SK-N-MC (cell line): Measurements from ENCODE around the gene YBX2.
A peak's percentile ranks its signal among the peaks of the same experiment; 100 is the strongest.
"Not testable (repeated sequence)": the region's sequence is repeated elsewhere in the genome, so short reads cannot be mapped to it uniquely, and the experiment has no call there.

ENCODE experiments used
- DNase-seq: peaks from one replicate; pipeline ENCODE4 v3.0.0-alpha.2; 2011; ENCODE audit warnings: low read depth, low spot score
- H3K27ac ChIP-seq: fragments of 200-600 bp; sonication (generic); 2 replicates; pipeline ENCODE4 v1.5.1; 2016; ENCODE audit warnings: mixed run types
- H3K36me3 ChIP-seq: fragments of 200-600 bp; sonication (generic); 2 replicates; pipeline ENCODE4 v1.6.1; 2017; ENCODE audit warnings: antibody characterized with exemption, low read length, mixed read lengths; ENCODE audit not compliant: insufficient read depth
- H3K4me3 ChIP-seq: fragments of 200-600 bp; sonication (generic); 2 replicates; pipeline ENCODE4 v1.5.1; 2016
- H3K9ac ChIP-seq: fragments of 200-600 bp; sonication (generic); 2 replicates; pipeline ENCODE4 v1.8.0; 2017; ENCODE audit warnings: mixed run types, mixed read lengths; ENCODE audit not compliant: insufficient read length
- H3K9me3 ChIP-seq: fragments of 200-600 bp; sonication (generic); 2 replicates; pipeline ENCODE4 v1.6.1; 2017; ENCODE audit warnings: low read depth, mild to moderate bottlenecking, antibody characterized with exemption, low read length, moderate library complexity, mixed read lengths
- EZH2 ChIP-seq: fragments of 200-600 bp; sonication (generic); IDR thresholded peaks from one replicate; pipeline ENCODE4 v1.6.1; 2017; ENCODE audit warnings: antibody characterized with exemption
- FOXP2 ChIP-seq: optimal IDR thresholded peaks from 2 replicates; pipeline ENCODE3; 2011; ENCODE audit warnings: mild to moderate bottlenecking, moderate library complexity; ENCODE audit not compliant: insufficient read depth; ENCODE audit errors: extremely low read length, control extremely low read depth
- POLR2AphosphoS5 ChIP-seq: IDR thresholded peaks from 2 replicates; pipeline ENCODE4 v1.6.1; 2012; ENCODE audit warnings: mild to moderate bottlenecking, low read depth, low read length, borderline replicate concordance

The YBX2 gene

DNA sequence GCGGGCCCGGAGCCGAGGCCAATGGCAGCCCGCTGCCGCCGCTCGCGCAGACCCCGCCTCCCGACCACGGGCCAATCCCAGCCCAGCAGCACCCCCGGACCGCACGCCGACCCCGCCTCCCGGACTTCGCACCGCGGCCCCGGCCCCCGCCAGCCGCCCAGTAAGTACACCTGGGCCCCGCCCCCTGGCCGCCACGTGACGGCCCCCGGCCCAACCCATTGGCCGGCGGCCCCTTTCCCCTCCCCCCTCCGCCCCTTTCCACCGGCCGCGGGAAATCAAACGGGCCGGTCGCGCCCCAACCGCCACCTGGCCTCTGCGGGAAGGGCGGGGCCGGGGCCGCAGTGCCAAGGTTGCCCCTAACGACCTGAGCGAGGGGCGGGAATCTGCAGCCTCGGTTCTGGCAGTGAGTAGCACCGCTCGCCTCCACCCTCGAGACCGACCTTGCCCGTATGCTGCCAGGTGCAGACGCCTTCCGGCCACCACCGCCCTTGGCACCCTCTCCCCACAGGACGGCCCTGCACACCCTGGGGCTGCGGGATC, at the start of gene YBX2:
TSS of gene YBX2 (minus strand) at position 26 of the 540 bp plus-strand sequence. CDS start 139 bp downstream, outside the sequence.
- H3K27ac ChIP-seq, result no peak within 1 kb of the TSS
- no peaks in the 10 kb centered on the region for H3K9me3 ChIP-seq
- peak within 1 kb of the TSS; percentile 81 for H3K4me3 ChIP-seq
- no peak within 1 kb of the TSS for H3K9ac ChIP-seq
- H3K36me3 ChIP-seq, result no peaks in the 10 kb centered on the region
- TF ChIP-seq FOXP2, result no peak
- no peak for TF ChIP-seq POLR2AphosphoS5
- no peak for TF ChIP-seq EZH2
- no peak for DNase-seq

DNA sequence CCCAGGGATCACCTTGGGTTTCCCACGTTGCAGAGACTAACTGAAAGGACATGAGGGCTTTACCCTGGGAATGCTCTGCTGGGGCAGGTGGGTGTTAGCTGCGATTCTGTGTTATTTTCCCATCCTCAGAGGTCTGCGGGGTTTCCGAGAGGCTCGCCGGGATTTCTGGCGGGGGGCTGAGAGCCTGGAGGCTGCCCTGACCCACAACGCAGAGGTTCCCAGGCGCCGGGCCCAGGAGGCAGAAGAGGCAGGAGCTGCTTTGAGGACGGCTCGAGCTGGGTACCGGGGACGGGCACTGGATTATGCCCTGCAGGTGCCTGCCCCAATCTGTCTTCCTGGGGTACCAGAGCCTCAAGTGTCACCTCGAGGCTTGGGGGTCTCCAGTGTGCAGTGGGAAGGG, 48.8 kb upstream of the YBX2 start:
- no peaks in the 10 kb centered on the region for H3K9me3 ChIP-seq
- no peak overlapping the region for H3K4me3 ChIP-seq
- TF ChIP-seq POLR2AphosphoS5 (no peak), EZH2 (no peak), FOXP2 (no peak)
- no peak overlapping the region for H3K27ac ChIP-seq
- no peak for DNase-seq
- no peaks in the 10 kb centered on the region for H3K36me3 ChIP-seq
- no peak overlapping the region for H3K9ac ChIP-seq

DNA sequence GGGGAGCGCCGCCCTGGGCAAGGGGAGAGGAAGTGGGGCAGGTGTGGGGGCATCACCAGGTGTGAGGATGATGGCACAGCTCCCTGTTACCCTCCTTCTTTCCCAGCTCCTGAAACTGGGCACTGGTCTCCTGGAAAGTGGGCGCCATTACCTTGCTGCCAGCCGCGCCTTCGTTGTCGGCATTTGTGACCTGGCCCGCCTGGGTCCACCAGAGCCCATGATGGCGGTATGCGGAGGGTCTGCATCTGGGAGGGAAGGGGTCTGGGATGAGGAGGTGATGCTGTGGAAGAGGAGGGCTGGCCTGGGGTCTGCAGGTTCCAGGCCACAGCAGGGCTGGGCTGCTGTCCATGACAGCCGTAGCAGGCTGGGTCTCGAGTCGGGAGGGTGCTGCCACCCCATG, 47.4 kb upstream of the YBX2 start:
- no peak overlapping the region for H3K27ac ChIP-seq
- H3K36me3 ChIP-seq, result no peaks in the 10 kb centered on the region
- no peak overlapping the region for H3K9ac ChIP-seq

DNA sequence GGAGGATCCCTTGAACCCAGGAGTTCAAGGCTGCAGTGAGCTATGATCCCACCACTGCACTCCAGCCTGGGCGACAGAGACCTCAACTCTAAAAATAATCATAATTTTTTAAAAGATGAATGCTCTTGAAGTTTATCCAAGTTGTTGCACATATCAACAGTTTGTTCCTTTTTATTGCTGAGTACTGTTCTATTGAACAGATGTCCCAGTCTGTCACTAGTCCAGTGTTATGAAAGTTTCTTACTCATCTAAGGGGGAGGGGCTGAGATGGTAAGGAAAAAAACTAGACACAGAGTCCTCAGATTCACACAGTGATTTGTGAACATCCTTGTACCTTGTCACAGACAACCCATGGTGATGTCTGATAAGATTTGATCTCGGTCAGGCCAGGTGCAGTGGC, 45.7 kb upstream of the YBX2 start:
- DNase-seq, result no peak
- no peak overlapping the region for H3K4me3 ChIP-seq
- H3K9ac ChIP-seq, result no peak overlapping the region

More for the DNA sequence above, 47.4 kb upstream of the YBX2 start:
- TF ChIP-seq POLR2AphosphoS5 (no peak), EZH2 (no peak), FOXP2 (no peak)
- no peak for DNase-seq
- Histone ChIP-seq H3K9me3 (no peaks in the 10 kb centered on the region), H3K4me3 (no peak overlapping the region)

DNA sequence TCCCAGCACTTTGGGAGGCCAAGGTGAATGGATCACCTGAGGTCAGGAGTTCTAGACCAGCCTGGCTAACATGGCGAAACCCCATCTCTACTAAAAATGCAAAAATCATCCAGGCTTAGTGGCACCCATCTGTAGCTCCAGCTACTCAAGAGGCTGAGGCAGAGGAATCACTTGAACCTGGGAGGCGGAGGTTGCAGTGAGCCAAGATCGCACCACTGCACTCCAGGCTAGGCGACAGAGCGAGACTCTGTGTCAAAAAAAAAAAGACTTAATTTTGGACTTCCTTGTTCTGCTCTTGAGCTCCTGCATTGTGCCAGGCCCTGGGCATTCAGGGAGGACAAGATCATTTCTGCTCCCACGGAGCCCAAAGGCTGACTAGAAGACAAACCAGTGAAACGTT, 43.2 kb upstream of the YBX2 start:
- not testable (repeated sequence) for H3K9ac ChIP-seq, DNase-seq, H3K36me3 ChIP-seq, H3K27ac ChIP-seq, H3K9me3 ChIP-seq, H3K4me3 ChIP-seq

More for the DNA sequence above, 45.7 kb upstream of the YBX2 start:
- no peak for TF ChIP-seq EZH2
- no peak for TF ChIP-seq FOXP2
- no peak for TF ChIP-seq POLR2AphosphoS5
- no peak overlapping the region for H3K27ac ChIP-seq
- no peaks in the 10 kb centered on the region for H3K9me3 ChIP-seq
- H3K36me3 ChIP-seq, result no peaks in the 10 kb centered on the region

DNA sequence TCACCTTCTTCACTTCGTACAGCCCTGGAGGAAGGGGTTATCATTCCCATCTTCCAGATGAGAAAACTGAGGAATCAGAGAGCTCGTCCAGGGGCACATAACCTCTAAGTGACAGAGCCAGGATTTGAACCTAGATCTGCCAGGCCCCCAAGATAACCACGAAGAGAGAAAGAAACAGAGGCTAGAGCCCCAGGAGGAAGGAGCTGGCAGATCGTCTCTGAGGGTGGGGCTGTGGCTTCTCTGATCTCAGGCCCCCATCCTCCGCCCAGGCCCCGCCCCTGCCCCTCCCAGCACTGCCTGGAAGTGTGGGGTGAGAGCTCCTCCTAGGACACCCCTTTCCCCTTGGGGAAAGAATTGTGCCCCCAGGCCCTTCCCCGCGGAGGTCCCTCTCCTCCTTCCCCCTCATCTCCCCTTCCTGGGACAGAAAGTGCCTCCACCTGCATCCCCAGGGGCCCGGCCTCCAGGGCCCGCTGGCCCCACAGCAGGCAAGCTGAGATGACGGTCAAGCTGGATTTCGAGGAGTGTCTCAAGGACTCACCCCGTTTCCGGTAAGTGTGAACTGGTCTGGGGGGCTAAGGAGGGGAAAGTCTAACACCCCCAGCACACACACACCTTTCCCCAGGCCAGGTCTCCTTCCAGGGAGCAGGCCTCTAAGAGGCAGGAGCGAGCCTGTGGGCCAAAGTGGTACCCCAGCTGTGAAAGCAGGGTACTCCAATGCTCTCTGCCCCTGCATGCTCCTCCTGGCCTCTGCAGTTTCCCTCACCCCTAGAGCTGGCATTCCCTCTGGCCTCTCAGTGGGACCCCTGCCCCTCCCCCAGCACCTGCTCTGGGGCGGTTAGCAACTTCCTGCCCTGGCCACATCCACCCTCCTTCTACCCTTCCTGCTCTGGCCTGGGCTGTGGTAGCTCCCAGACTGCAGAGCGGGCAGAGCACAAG, 42.1 kb upstream of the YBX2 start, which contains the start of gene ACAP1:
TSS of gene ACAP1 (plus strand) at position 290 of the 936 bp plus-strand sequence. CDS start at position 496, 206 bp downstream.
- no peak for DNase-seq
- Histone ChIP-seq H3K36me3 (no peaks in the 10 kb centered on the region), H3K4me3 (no peak within 1 kb of the TSS)

DNA sequence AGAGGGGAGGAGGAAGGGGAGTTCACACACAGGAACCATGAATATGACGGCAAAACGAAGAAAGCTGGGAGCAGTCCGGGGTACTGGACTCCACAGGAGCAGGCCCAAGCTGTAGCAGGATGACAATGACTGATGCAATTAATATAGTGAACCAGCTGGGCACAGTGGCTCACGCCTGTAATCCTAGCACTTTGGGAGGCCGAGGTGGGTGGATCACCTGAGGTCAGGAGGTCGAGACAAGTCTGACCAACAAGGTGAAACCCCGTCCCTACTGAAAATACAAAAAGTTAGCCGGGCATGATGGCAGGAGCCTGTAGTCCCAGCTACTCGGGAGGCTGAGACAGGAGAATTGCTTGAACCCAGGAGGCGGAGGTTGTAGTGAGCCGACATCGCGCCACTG, 41.3 kb upstream of the YBX2 start:
- not testable (repeated sequence) for H3K4me3 ChIP-seq, H3K36me3 ChIP-seq, DNase-seq, H3K9ac ChIP-seq, H3K27ac ChIP-seq, H3K9me3 ChIP-seq

More for the DNA sequence above, 42.1 kb upstream of the YBX2 start, which contains the start of gene ACAP1:
- H3K9me3 ChIP-seq, result no peaks in the 10 kb centered on the region
- H3K27ac ChIP-seq, result no peak within 1 kb of the TSS
- no peak for TF ChIP-seq FOXP2
- TF ChIP-seq EZH2, result no peak
- no peak for TF ChIP-seq POLR2AphosphoS5
- no peak within 1 kb of the TSS for H3K9ac ChIP-seq

DNA sequence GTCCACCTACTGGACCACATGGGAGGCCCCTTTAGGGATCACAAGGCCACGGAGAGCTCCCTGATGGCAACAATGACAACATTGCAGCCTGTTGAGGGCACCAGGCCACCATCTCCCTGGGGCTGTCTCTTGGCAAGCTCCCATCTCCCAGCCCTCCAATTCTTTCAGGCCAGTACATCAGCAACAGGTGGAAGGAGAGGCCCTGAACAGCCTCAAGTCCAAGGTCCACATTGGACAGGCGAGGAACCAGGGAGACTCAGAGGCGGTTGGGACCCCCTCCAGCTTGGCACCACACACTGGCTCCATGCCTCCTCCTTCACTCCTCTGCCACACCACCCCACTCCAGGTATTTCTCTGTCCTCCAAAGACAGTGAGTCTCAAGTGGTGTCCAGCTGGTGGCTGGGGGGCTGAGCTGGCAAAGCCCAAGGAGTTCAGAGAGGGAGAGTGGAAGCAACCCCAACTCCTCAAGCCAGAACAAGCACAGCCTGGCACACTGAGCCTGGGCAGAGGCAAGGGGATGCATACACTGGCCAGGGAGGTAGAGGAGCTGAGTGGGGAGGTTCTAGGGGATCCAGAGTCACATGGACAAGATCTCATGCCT, 40.6 kb upstream of the YBX2 start:
- Histone ChIP-seq H3K27ac (no peak overlapping the region), H3K9ac (no peak overlapping the region), H3K4me3 (no peak overlapping the region), H3K36me3 (no peaks in the 10 kb centered on the region), H3K9me3 (no peaks in the 10 kb centered on the region)
- no peak for DNase-seq
- TF ChIP-seq EZH2 (no peak), POLR2AphosphoS5 (no peak), FOXP2 (no peak)

DNA sequence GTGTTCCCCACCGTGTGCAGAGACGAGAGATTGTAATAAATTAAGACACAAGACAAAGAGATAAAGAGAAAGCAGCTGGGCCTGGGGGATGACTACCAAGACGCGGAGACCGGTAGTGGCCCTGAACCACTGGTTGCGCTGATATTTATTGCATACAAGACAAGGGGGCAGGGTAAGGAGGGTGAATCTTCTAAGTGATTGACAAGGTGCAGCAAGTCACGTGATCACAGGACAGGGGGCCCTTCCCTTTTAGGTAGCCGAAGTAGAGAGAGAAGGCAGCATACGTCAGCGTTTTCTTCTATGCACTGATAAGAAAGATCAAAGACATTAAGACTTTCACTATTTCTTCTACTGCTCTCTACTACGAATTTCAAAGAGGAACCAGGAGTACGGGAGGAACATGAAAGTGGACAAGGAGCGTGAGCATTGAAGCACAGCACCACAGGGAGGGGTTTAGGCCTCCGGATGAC, 38.2 kb upstream of the YBX2 start:
- not testable (repeated sequence) for DNase-seq, H3K9me3 ChIP-seq, H3K27ac ChIP-seq, H3K9ac ChIP-seq, H3K4me3 ChIP-seq, H3K36me3 ChIP-seq
